GM21717 (cell line): ENCODE measurements around the gene HYAL2.
"Not testable (repeated sequence)": the region's sequence is repeated elsewhere in the genome, so short reads cannot be mapped to it uniquely, and the experiment has no call there.

Experiments
- ATAC-seq: cut with Tn5 transposase; IDR thresholded peaks from one replicate; pipeline ENCODE4 v1.9.1; 2021; ENCODE audit warnings: mild to moderate bottlenecking, moderate library complexity; ENCODE audit not compliant: unreplicated experiment

HYAL2 gene

GRCh38 chr3:50293079-50293801 is 29.3 kb downstream of the HYAL2 start:
- no peak for ATAC-seq

GRCh38 chr3:50292159-50293078 is 30.1 kb downstream of the HYAL2 start, which contains the start of gene IFRD2:
Gene IFRD2 (minus strand): TSS chr3:50292429. CDS start chr3:50292274, 155 bp downstream.
- ATAC-seq, result peak; percentile 84

- no peak for ATAC-seq
Measured at GRCh38 chr3:50290161-50290641, 32.3 kb downstream of the HYAL2 start.

GRCh38 chr3:50289130-50289529 is 33.4 kb downstream of the HYAL2 start:
- no peak for ATAC-seq

- no peak for ATAC-seq
Measured at GRCh38 chr3:50288387-50289007, 34.0 kb downstream of the HYAL2 start.

GRCh38 chr3:50287262-50287661 is 35.3 kb downstream of the HYAL2 start:
- ATAC-seq, result no peak

GRCh38 chr3:50286322-50287227 is 36.0 kb downstream of the HYAL2 start:
- ATAC-seq, result no peak

GRCh38 chr3:50284121-50284520 is 38.4 kb downstream of the HYAL2 start:
- not testable (repeated sequence) for ATAC-seq

GRCh38 chr3:50279255-50280016 is 43.1 kb downstream of the HYAL2 start:
- ATAC-seq, result no peak

- no peak for ATAC-seq
Measured at GRCh38 chr3:50278880-50279224, 43.7 kb downstream of the HYAL2 start, which contains the start of gene LSMEM2. Gene LSMEM2 (plus strand): TSS chr3:50279087. CDS start chr3:50279114, 27 bp downstream.

GRCh38 chr3:50278123-50278879 is 44.2 kb downstream of the HYAL2 start:
- ATAC-seq, result no peak

GRCh38 chr3:50276762-50277101 is 45.8 kb downstream of the HYAL2 start:
- no peak for ATAC-seq

GRCh38 chr3:50275996-50276761 is 46.4 kb downstream of the HYAL2 start:
- no peak for ATAC-seq

GRCh38 chr3:50275141-50275995 is 47.2 kb downstream of the HYAL2 start:
- ATAC-seq, result no peak

- no peak for ATAC-seq
Measured at GRCh38 chr3:50274371-50275104, 48.0 kb downstream of the HYAL2 start.

GRCh38 chr3:50273689-50274065 is 48.9 kb downstream of the HYAL2 start:
- ATAC-seq, result no peak
